Inflammatory macrophage (primary cell): ENCODE results near the gene RYR3.

Experiments used
- DNase-seq, 2 donors: peaks; one replicate each; pipeline ENCODE4 v3.0.0-alpha.2; 2020 to 2022

The RYR3 gene

GRCh38 chr15:33453761-33454160, 143.0 kb downstream of the RYR3 start:
- DNase-seq, result no peak

- DNase-seq, result no peak
Observed at GRCh38 chr15:33454346-33454745, 143.6 kb downstream of the RYR3 start.

- no peak for DNase-seq
Observed at GRCh38 chr15:33454996-33455395, 144.2 kb downstream of the RYR3 start.

GRCh38 chr15:33458421-33458820, 147.7 kb downstream of the RYR3 start:
- DNase-seq, result no peak

- DNase-seq, result no peak
Observed at GRCh38 chr15:33460166-33460805, 149.5 kb downstream of the RYR3 start.

GRCh38 chr15:33461671-33462070, 150.9 kb downstream of the RYR3 start:
- DNase-seq, result no peak

- DNase-seq, result no peak
Observed at GRCh38 chr15:33467146-33467815, 156.5 kb downstream of the RYR3 start.

GRCh38 chr15:33467816-33468163, 157.0 kb downstream of the RYR3 start:
- DNase-seq, result no peak

GRCh38 chr15:33468740-33469139, 158.0 kb downstream of the RYR3 start:
- DNase-seq, result no peak

GRCh38 chr15:33473005-33473404, 162.2 kb downstream of the RYR3 start:
- no peak for DNase-seq

- no peak for DNase-seq
Observed at GRCh38 chr15:33473714-33474113, 162.9 kb downstream of the RYR3 start.

- DNase-seq, result no peak
Observed at GRCh38 chr15:33476076-33476475, 165.3 kb downstream of the RYR3 start.

- DNase-seq, result no peak
Observed at GRCh38 chr15:33476908-33477307, 166.1 kb downstream of the RYR3 start.

GRCh38 chr15:33489335-33489734, 178.6 kb downstream of the RYR3 start:
- no peak for DNase-seq

- DNase-seq, result no peak
Observed at GRCh38 chr15:33490703-33491102, 179.9 kb downstream of the RYR3 start.

- DNase-seq, result no peak
Observed at GRCh38 chr15:33492434-33493052, 181.8 kb downstream of the RYR3 start.

GRCh38 chr15:33494306-33494705, 183.5 kb downstream of the RYR3 start:
- no peak for DNase-seq

GRCh38 chr15:33500432-33501195, 189.8 kb downstream of the RYR3 start:
- no peak for DNase-seq

- DNase-seq, result no peak
Observed at GRCh38 chr15:33503681-33504080, 192.9 kb downstream of the RYR3 start.

- DNase-seq, result no peak
Observed at GRCh38 chr15:33506781-33507296, 196.1 kb downstream of the RYR3 start.

GRCh38 chr15:33508703-33509102, 197.9 kb downstream of the RYR3 start:
- DNase-seq, result no peak

GRCh38 chr15:33515121-33515520, 204.4 kb downstream of the RYR3 start:
- DNase-seq, result no peak

GRCh38 chr15:33516563-33516962, 205.8 kb downstream of the RYR3 start:
- DNase-seq, result no peak
